GM19328 (cell line): ENCODE measurements around the gene HTRA1.

Experiments
- ATAC-seq: cut with Tn5 transposase; IDR thresholded peaks from one replicate; pipeline ENCODE4 v1.9.1; 2021; ENCODE audit warnings: mild to moderate bottlenecking, moderate library complexity; ENCODE audit not compliant: unreplicated experiment

HTRA1 gene

DNA sequence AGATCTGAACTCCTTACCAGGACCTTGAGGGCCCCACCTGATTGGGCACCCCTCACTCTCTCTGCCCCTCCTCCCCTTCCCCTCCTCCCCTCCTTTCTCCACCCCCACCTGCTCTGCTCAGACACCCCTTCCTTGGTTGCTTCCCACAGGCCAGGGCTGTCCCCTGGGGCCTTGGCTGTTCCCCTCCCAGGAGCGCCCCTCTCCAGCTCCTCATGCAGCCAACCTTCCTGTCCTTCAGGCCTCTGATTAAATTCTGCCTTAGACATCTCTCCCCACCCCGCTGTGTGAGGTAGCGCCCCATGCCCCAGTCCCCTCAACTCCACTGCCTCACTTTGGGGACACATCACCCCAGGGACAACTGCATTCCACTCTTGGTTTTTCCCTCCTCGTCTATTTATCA is 32.4 kb downstream of the HTRA1 start:
- ATAC-seq: no peak

DNA sequence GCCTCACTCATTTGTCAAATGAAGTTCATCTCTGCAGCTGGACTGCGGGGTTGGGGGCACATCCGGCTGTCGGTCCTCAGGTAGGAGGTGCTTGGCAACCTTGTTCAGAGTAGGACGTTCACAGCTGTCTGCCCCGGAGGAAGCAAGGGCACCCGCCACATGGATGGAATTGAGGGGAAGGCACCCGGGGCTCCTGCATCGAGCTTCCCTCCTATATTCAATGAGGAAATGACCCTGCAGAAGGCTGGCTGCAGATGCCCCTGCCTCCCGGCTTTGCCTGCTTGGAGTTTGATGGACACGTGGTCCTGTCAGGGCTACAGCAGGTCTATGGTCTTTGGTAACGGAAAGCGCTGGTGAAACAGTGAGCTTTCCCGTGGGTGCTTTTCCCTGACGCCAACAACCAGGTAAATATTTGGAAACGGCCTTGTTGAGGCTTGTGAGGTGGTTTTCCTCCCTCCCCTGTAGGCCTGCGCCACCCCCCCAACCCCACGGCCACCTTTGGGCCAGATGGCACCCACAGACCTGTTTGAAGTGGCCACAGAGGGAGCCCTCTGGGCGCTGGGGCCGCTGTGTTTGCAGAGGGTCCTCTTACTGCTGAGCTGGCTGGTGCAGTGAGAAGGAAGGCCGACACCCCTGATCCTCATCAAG is 32.9 kb downstream of the HTRA1 start:
- no peak for ATAC-seq

DNA sequence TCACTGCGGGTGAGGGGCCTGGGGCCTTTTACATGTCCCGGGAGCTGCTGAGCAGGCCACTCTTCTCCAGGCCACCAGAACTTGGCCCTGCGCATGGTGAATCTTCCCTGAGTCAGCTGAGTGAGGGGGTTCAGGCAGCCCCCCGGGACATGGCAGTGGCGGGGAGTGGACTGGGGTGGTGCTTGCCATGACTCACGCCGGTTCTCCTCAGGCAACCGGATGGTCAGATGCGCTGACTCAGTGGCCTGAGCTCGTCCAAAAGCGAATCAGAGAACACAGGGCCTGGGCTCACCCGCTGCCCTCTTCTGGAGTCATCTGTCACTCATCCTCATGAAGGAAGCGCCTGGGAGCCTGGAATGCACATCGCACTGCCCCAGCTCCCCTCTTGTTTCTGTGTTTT is 33.5 kb downstream of the HTRA1 start:
- no peak for ATAC-seq

DNA sequence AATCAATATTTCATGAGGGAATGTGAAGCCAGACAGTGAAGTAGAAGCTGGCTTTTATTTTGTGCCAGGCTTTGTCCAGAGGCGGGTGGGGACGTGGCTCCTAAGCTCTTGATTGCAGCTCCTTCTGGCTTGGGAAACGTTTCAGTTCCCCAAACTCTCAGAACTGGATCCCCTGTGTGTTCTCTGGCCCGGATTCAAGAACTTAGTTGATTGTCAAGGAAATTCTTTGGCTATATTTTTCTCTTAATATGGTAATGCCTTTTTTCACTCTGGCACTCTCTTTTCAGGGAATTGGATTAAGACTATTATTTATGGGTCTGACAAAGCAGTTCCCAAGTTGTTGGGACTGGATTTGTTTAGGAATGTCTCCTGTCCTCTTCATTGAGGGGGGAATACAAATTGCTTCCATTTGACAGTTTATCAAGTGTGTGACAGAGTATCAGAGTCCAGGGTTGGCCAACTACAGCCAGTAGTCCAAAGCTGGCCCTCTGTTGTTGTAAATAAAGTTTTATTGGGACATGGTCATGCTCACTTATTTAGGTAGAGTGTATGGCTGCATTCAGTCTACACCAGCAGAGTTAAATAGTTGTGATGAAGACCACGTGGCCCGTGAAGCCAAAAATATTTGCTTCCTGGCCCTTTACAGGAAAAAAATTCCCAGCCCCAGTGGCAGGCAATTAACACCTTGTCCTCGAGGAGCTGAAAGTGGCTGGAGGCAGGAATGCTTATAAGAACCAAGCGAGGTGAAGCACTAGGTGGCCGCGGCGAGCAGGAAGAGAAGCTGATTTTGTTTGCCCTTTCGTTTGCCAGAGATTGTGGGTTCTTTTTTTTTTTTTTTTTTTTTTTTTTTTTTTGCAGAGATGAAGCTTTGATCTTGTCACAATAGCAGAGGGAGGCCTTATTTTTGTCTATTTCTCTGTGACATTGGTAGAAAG is 34.3 kb downstream of the HTRA1 start:
- no peak for ATAC-seq

DNA sequence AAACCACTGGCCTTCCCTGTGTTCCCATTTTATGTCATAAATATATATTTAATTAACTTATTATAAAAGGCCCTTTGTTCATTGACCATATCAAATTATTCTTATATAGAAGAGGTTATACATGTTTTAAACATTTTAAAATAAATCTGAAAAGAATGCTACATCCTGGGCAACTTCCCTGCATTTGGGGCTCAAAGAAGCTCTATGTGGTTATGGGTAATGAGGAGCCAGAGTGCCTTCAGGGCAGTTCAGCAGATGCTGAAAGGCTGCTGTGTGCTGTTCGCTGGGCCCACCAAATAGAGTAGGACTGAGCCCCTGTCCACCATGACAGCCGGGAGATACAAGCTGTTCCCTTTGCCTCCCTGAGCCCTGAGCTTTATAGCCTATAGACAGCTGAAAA is 35.9 kb downstream of the HTRA1 start:
- no peak for ATAC-seq

DNA sequence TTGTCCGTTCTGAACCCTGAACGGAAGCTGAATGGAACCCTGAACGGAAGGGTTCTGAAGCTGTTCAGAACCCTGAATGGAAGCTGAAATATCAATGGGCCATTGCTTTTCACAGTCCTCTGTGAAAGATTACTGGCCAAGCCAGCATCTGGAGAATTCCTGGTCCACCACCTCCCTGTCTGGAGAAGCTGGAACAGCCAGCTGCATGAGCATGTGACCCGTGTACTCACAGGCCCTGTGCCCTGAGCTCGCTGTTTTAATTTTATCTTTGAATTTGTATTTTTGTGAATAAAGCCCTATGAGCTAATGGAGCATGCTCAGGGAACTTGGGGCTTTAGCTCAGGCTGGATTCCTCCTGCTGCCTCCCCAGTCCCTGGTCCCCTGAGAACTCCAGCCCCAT is 37.2 kb downstream of the HTRA1 start:
- no peak for ATAC-seq

DNA sequence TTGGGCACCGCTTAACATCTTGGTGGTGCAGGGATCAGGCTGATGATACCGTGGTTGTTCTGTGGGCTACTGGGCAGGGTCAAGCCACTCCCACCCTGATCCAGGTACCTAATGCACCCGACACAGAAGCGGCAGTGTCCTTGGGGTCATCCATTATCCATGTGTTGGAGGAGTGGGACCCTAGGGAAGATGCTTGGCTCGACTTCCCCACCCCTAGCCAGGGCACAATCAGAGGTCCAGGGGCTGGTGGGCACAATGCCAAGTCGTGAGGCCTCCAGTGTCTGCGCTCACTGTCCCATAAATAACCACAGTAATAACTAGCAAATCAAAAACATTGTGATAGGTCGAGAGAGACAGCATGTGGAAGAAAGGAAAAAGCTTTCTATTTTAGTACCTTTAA is 37.7 kb downstream of the HTRA1 start:
- ATAC-seq: no peak

DNA sequence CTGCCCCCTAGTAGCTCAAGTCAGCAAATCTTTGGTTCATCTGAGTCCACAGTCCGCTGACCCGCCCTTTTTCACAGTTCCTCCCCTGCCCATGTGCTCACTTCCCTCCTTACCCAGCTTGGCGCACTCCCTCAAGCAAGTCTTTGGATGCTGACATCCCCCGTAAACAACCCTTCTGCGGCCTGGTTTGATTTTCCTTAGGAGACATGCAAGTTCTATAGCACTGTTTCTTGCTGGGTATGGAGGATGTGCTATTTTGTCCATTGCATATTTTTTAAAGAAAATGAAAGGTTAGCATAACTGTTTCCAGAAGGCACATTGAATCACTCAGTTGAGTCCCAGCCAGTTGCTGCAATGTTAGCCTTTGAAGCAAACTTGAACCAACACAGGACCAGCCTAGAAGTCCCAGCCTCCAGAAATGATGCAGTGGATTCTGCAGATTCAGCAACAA is 38.2 kb downstream of the HTRA1 start:
- ATAC-seq: no peak

DNA sequence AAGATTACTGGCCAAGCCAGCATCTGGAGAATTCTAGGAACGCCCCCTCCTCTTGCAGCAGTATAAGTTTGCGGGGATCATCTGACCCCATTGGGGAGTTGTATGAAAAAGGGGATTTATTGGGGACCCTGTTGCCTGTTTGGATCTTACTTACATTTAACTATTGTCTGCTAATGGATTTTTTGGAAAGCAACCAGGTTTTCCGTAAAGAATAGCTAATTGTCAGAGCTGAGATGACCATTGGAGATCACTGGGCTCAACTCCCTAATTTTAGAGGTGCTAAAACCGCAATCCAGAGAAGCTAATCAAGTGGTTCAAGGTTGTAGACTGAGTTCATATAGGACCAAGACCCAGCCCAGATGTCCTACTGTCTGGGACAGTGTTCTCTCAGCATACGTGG is 38.8 kb downstream of the HTRA1 start:
- no peak for ATAC-seq

DNA sequence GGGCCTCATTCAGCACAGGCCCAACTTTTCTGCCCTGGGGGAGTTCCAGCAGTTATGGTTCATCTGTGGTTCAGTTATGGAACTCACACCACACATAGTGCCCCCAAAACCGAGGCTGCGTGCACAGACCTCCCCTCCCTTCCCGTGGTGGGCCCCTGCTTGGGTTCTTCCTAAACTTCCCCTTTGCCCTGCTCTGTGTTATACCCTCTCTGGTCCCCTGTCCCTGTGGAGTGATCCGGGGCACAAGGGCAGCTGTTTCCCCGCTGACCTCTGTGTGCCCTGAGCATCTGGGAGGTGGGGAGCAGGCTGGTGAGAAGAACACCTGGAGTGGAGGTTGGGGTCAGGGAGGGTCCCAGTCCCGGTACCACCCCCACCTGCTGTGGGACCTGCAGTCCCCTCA is 39.4 kb downstream of the HTRA1 start:
- no peak for ATAC-seq

DNA sequence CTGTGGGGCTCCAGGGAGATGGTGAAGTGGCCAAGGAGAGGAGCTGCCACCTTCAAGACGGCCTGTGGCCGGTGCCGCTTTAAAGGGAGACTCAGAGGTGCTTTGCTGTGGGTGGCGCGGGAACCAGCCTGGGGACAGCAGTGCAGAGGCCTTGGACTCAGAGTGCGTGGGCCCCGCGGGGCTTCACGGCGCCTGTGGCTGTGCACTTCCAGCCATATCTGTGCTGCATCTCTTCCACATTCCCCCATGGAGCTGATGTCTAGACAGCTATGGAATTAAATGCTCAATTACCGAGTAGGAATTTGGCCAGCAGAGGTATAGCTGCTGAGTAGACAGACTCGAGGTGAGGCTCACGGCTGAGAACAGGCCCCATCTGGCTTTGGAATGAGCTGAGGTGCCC is 41.7 kb downstream of the HTRA1 start:
- ATAC-seq: no peak

DNA sequence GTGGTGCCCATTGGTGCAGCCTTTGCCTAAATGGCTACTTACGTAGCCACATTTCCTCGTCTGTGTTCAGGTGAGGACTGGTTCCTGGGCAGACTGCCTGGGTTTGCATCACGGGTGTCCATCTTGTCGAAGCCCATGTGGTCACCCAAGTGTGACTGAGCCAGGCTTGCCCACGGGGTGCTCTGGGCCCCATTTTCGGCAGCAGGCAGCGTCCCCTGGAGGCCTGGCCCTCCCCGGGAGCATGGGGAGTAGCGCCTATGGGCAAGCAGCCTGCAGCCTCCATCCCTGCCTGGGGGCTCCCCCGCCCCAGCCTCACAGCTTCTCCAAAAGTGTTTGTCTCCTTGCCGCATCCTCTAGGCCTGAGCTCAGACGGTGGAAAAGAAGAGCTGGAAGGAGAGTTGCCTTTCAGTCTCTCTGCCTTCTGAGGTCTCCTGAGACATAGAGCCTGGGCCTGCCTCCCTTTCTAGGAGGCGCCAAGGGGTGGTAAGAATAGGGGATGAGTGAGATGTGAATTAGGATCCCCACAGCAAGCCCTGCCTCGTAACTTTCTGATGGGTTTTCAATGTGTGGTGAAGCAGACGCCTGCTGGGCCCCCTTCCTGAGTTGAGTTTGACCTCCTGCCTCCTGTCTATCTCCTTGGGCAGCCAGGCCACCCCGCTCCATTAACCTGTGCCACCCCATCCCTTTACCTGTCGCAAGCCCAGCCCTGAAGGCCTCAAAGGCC is 42.7 kb downstream of the HTRA1 start:
- ATAC-seq: no peak

DNA sequence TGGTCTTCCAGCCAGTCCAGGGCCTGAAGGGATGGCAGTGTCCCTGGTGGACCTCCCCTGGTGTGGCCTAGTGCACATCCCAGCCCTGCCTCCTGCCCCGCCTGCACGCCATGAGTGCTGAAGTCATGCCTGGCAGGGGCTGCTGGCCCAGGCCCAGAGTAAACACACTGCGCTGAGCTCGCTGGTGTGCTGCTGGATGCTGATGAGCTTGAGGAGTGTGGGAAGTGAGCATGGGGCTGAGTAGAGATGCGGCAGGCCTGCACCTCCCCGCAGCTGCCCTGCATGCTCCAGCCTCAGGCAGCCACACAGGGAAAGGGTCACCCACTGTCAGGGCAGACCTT is 43.2 kb downstream of the HTRA1 start:
- ATAC-seq: no peak

DNA sequence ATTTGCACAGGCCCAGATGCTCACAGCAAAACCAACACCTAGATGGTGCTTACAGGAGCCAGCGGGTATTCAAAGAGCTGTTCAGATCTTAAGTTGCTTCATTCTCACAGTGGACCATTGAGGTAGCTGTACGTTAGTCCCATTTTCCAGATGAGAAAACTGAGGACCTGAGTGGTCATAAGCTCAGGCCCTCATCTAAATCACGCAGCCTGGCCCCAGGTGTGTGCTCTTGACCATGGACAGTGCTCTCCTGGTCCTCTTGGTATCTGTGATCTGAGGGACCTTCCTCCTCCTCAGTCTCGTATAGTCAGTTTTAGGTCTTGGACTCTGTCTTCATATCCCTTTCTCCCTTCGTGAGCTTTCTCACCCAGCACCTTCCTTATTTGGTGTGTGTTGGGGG is 43.7 kb downstream of the HTRA1 start:
- no peak for ATAC-seq

DNA sequence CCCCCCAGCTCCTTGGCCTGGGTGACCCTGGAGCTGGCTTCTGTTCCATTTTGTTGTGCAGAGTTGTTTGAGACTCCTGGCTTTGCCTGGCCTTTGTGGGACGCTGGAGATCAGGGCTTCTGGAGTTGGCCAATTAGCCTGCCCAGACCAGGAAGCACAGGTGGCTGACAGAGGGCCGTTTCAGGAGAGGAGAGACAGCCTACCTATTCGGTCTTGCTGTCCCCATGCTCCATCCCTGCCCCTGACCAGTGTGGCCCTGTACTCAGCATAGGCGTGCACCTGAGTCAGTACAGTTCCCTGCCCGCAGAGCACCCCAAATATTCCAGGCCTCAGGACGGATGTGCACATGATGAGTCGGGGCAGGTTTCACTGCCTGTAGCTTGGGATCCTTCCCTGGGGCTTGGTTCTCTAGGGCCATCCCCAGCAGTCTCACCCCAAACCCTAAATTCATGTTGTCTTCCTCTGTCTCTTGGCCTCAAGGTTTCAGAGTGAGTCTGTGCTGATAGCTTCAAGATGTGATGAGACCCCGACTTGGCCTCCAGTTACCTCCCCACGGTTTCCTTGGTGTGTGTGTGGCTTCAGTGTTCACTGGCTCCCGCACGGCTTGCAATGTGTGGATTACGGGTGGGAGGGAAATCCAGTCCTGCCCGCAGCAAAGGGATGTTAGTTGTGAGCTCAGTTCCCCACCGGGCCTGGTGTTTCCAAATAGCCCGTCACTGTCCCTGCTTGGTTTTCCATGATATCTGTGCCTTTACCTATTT is 44.7 kb downstream of the HTRA1 start:
- ATAC-seq: no peak

DNA sequence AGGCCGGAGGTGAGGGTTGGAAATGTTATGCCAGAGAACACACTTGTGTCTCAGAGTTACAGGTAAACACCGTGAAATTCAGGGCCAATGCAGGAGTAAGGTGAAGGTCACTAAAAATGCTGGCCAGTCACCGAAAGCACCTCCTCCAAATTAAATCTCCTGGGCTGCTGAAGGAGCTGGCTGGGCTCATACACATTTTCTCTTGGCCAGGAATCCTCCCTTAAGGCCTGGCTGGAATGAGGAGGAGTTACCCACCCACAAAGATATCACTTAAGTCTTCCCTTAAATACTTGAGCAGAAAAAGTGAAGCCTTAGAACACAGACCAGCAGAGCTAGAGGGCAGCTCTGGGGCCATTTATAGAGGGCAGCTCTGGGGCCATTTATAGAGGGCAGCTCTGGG is 46.3 kb downstream of the HTRA1 start:
- no peak for ATAC-seq

DNA sequence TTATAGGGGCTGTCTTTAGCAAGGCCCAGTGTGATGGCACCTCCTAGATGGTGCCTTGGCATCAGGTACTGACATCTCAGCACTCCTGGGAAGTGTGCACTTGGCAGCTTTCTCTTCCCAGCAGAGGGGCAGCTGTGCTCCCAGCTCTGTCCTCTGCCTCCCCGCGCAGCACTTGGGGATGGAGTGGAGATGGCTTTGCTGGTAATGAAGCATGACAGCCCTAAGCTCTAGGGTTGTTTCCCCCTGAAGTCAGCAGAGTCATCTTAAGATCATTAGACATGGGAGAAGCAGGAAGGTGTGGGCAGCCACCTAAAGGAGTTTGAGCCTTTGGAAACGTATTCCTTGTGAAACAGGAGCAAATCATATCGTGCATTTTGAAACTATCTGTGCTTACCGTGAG is 46.7 kb downstream of the HTRA1 start:
- no peak for ATAC-seq

DNA sequence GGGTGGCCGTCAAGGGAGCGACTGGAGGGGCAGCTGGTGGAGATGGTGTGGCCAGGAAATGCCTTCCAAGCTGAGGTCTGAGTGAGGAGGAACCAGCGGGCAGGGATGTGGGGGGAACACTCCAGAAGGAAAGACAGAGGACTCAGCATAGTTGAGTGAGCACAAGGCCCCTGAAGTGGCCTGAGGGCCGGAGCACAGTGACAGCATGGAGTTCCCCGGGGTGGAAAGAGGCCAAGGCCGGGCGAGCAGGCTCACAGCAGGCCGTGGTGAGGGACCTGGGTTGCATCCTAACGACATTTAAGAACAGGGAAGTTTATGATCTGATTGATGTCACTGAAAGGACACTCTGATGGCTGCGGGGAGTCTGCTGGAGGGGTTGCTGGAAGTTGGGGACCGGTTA is 48.0 kb downstream of the HTRA1 start:
- no peak for ATAC-seq

DNA sequence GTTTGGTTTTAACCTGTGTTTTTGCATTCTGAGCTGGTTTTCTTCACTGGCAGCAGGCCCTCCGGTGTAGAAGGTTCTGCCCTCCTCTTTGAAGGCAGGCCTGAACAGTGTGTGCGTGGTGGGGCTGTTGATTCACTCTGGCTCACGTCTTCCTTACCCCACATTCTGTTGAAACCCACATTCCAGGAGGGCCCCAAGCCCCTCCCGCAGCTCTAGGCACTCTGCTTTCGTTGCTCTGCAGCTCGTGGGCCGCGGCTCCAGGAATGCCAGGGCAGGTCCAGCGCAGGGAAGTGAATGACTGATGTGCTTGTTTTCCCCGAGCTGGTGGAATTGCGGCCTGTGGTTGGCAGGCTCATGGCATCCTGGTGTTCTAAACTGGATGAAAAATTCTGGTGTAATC is 49.0 kb downstream of the HTRA1 start:
- no peak for ATAC-seq

DNA sequence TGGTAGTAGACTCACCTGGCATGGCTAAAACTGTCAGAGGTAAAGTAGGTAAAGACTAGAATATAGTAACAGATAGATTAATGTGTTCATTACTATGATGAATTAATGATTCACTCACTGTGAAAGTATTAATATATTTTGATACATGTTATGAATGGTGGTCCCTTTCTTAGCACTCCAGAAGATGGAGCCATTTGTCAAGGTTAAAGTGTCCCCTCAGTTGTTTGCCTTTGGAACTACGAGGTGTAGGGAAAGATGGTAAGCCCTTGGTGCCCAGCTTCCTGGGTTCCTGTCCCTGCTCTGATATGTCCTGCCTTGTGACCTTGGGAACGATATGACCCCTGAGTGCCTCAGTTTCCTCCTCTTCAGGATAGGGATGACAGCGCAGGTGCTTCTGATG is 49.4 kb downstream of the HTRA1 start:
- ATAC-seq: no peak

DNA sequence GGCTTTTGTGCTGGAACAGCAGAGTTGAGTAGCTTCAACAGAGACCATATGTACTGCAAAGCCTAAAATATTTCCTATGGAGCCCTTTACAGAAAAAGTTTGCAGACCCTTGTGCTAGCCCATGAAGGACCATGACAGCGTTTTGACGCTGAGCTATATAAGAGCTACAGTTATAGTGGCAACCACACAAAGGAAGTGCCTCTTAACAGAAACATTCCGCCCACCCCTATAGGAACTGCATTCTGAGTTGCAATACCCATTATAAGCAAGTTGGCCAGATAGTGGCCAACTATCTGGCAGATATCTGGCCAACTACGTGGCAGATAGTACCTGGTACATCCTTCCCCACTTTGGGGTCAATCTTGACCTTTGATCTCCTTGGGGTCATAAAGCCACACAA is 51.7 kb downstream of the HTRA1 start:
- no peak for ATAC-seq
